Breast epithelium (tissue), 4 donors: ENCODE results near the gene RPE65. TPM values are rescaled to one million over a fixed set of nuclear protein-coding genes. Genes with fewer than 3 reads are reported as not detected.

Experiments used
- DNase-seq, 2 donors: peaks; one replicate each; pipeline ENCODE4 v3.0.0-alpha.2; 2019; ENCODE audit warnings: low spot score in 2 of 2
- H3K27ac ChIP-seq, 2 donors: fragments of 200-600 bp; sonication (generic) in 1 of 2; one replicate each; pipeline ENCODE4 v1.5.1; 2016 to 2019; ENCODE audit warnings: mild to moderate bottlenecking in 1 of 2
- H3K27me3 ChIP-seq, 2 donors: fragments of 200-600 bp; sonication (generic) in 1 of 2; one replicate each; pipeline versions ENCODE4 v1.5.1 to v1.6.0; 2017 to 2019; ENCODE audit warnings: control low read depth in 1 of 2, mild to moderate bottlenecking in 1 of 2
- H3K36me3 ChIP-seq: fragments of 200-600 bp; one replicate; pipeline ENCODE4 v1.5.1; 2019
- H3K4me1 ChIP-seq, 2 donors: fragments of 200-600 bp; sonication (generic); one replicate each; pipeline ENCODE4 v1.5.1; 2016 to 2019; ENCODE audit warnings: control low read depth in 1 of 2
- H3K4me3 ChIP-seq, 3 donors: fragments of 200-600 bp; sonication (generic); 1 replicate in 2 of 3; 2 replicates in 1 of 3; pipeline ENCODE4 v1.5.1; 2016 to 2019; ENCODE audit warnings: mild to moderate bottlenecking in 3 of 3, moderate library complexity in 2 of 3
- H3K9me3 ChIP-seq, 2 donors: fragments of 200-600 bp; sonication (generic) in 1 of 2; one replicate each; pipeline ENCODE4 v1.5.1; 2016 to 2019; ENCODE audit warnings: control low read depth in 1 of 2
- POLR2A ChIP-seq: fragments of 450-650 bp; IDR thresholded peaks from one replicate; pipeline ENCODE4 v1.6.1; 2016; ENCODE audit warnings: antibody characterized with exemption, mild to moderate bottlenecking, moderate library complexity
- POLR2AphosphoS5 ChIP-seq, 3 donors: sonication (generic); formaldehyde crosslinking; IDR thresholded peaks; one replicate each; pipeline ENCODE4 v1.6.1; 2017; ENCODE audit warnings: antibody characterized with exemption in 3 of 3
- intact Hi-C: fragments of 100-400 bp; cut with DNase I; formaldehyde crosslinking; loops from one replicate; pipeline ENCODE4 v1.15.1; 2023; ENCODE audit warnings: low total_unique reads
- total RNA-seq, 3 donors: library from RNA; depleted of rRNA; stranded (reverse); fragments of >200 nt; gene quantifications; one replicate each; pipeline ENCODE4 v1.1.0, GENCODE V29; 2016
- TF ChIP-seq, protein P1 (sequence below), 3 donors: fragments of 450-650 bp; IDR thresholded peaks; one replicate each; pipeline ENCODE4 v1.5.1; 2016 to 2017; ENCODE audit warnings: antibody characterized with exemption in 3 of 3, mild to moderate bottlenecking in 3 of 3, moderate library complexity in 3 of 3

Gene RPE65
- total RNA-seq, 3 donors from 2014 or later: 0.15 to 0.33 TPM; not detected in 1

DNA sequence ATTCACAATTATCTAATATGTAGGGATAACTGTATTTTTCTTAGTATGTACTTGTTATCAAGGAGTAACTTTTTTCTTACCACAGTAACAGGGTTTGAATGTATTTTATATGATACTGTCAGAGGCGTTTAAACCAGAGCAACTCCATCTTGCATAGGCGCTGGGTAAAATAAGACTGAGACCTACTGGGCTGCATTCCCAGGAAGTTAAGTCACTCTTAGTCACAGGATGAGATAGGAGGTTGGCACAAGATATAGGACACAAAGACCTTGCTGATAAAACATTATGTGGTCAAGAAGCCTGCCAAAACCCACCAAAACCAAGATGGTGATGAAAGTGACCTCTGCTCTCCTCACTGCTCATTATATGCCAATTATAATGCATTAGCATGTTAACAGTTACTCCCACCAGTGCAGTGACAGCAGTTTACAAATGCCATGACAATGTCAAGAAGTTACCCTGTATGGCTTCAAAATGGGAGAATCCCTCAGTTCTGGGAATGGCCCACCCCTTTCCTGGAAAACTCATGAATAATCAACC is 64.8 kb downstream of the RPE65 start:
- TF ChIP-seq POLR2AphosphoS5 (IDR thresholded peaks at IDR 0.05): no peak
- TF ChIP-seq, protein P1, sequence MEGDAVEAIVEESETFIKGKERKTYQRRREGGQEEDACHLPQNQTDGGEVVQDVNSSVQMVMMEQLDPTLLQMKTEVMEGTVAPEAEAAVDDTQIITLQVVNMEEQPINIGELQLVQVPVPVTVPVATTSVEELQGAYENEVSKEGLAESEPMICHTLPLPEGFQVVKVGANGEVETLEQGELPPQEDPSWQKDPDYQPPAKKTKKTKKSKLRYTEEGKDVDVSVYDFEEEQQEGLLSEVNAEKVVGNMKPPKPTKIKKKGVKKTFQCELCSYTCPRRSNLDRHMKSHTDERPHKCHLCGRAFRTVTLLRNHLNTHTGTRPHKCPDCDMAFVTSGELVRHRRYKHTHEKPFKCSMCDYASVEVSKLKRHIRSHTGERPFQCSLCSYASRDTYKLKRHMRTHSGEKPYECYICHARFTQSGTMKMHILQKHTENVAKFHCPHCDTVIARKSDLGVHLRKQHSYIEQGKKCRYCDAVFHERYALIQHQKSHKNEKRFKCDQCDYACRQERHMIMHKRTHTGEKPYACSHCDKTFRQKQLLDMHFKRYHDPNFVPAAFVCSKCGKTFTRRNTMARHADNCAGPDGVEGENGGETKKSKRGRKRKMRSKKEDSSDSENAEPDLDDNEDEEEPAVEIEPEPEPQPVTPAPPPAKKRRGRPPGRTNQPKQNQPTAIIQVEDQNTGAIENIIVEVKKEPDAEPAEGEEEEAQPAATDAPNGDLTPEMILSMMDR (IDR thresholded peaks at IDR 0.05): no peak
- no peak for TF ChIP-seq POLR2A
- H3K36me3 ChIP-seq: no peaks in the 10 kb centered on the region
- no peaks in the 10 kb centered on the region for H3K9me3 ChIP-seq
- H3K4me1 ChIP-seq: no peaks in the 10 kb centered on the region
- H3K27me3 ChIP-seq: no peaks in the 10 kb centered on the region
- no peak overlapping the region for H3K27ac ChIP-seq
- DNase-seq: no peak
- no peak overlapping the region for H3K4me3 ChIP-seq
- intact Hi-C loops: no loop called here

DNA sequence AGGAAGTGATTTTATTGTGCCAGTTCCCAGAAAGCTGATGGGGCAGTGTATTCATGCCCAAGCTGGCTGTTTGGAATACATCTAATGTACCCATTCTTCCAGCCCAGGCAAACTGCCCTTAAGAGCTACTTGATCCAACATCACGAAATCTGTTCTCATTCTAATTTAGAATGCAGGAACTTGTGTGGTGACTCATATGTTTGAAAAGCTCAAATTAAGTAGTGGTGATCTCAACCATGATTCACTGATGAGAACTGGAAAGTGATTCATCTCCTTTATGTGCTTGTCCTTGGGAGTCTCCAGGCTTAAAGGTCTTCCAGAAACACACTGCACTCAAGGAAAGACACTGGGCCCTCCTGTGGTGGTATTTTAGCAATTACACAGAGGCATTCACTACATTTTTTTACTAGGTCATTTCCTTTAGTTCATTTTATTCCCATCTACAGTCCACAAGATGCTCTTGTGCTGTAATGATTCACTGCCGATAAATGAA is 65.4 kb downstream of the RPE65 start:
- Histone ChIP-seq H3K36me3 (no peaks in the 10 kb centered on the region), H3K27ac (no peak overlapping the region), H3K4me3 (no peak overlapping the region), H3K9me3 (no peaks in the 10 kb centered on the region), H3K4me1 (no peaks in the 10 kb centered on the region), H3K27me3 (no peaks in the 10 kb centered on the region)
- intact Hi-C loops: no loop called here
- TF ChIP-seq, protein P1 (IDR thresholded peaks at IDR 0.05): peak in 1 of 3 donors; percentile 8
- TF ChIP-seq POLR2A: no peak
- no peak for DNase-seq

DNA sequence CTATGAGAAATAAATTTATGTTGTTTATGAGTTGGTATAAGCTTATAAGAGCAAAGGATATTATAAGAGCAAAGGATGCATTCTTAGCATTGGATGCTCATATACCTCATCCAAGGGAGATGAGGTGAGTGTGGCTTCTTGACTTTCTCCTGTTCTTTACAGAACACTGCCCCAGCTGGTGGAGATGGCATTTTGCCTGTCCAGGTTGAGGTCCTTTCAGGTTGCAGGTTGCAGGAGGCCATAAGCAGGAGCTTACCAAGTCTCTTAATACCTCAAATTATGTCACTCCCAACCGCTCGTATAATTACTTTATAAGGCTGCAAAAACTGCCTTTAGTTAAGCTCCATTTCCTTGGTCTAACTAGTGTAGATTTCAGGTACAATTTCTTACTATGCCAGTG is 66.7 kb downstream of the RPE65 start:
- Histone ChIP-seq H3K36me3 (no peaks in the 10 kb centered on the region), H3K9me3 (no peaks in the 10 kb centered on the region), H3K27me3 (no peaks in the 10 kb centered on the region), H3K4me1 (no peaks in the 10 kb centered on the region), H3K27ac (no peak overlapping the region), H3K4me3 (no peak overlapping the region)
- TF ChIP-seq POLR2A (no peak), POLR2AphosphoS5 (IDR thresholded peaks at IDR 0.05) (no peak)
- TF ChIP-seq, protein P1 (IDR thresholded peaks at IDR 0.05): no peak
- intact Hi-C loops: no loop called here
- DNase-seq: no peak

DNA sequence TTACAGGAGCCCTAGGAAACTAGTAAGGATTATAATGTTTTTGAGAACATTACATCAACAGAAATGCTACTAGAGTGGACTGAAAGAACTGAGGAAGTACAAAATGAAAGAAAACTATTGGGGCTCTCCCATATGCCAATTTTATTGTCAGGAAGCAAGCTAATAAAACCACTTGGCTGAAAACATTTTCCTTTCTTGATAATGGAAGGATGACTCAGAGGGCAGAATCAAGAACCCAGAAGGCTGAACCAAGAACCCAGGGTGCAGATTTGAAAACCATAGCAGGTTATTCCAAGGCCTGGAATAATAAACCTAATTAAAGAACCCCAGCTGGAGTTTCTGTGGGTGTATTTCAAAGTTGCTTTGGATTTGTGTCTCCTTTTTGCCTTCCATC is 70.7 kb downstream of the RPE65 start:
- Histone ChIP-seq H3K9me3 (no peaks in the 10 kb centered on the region), H3K36me3 (no peaks in the 10 kb centered on the region), H3K27me3 (no peaks in the 10 kb centered on the region), H3K4me3 (no peak overlapping the region), H3K4me1 (no peaks in the 10 kb centered on the region), H3K27ac (no peak overlapping the region)
- TF ChIP-seq POLR2AphosphoS5 (IDR thresholded peaks at IDR 0.05) (no peak), POLR2A (no peak)
- TF ChIP-seq, protein P1 (IDR thresholded peaks at IDR 0.05): no peak
- intact Hi-C loops: no loop called here
- DNase-seq: no peak

Other genes with a start within 250 kb of the RPE65 start
- 10 to 100 TPM; 61.9 to 76.3 (median 62.8) TPM for gene WLS, start 217.4 kb downstream of the RPE65 start, total RNA-seq
- 1 to 10 TPM in 2 of 3 donors, not detected in 1; 1.5 to 1.9 TPM for gene DEPDC1, start 47.1 kb upstream of the RPE65 start, total RNA-seq